Sigmoid colon (tissue), 3 donors: Measurements from ENCODE around the gene PLSCR3.

ENCODE experiments used
- POLR2A ChIP-seq, 2 donors: fragments of 450-650 bp; IDR thresholded peaks; one replicate each; pipeline ENCODE4 v1.6.1; 2016; ENCODE audit warnings: antibody characterized with exemption in 2 of 2, mild to moderate bottlenecking in 2 of 2, moderate library complexity in 2 of 2
- TF ChIP-seq, protein P1 (sequence below), 4 experiments: fragments of 450-650 bp in 3 of 4; fragments of 200-600 bp in 1 of 4; IDR thresholded peaks; one replicate each; pipeline ENCODE4 v1.5.1; 2016 to 2019; ENCODE audit warnings: antibody characterized with exemption in 4 of 4, mild to moderate bottlenecking in 3 of 4, moderate library complexity in 2 of 4

DNA sequence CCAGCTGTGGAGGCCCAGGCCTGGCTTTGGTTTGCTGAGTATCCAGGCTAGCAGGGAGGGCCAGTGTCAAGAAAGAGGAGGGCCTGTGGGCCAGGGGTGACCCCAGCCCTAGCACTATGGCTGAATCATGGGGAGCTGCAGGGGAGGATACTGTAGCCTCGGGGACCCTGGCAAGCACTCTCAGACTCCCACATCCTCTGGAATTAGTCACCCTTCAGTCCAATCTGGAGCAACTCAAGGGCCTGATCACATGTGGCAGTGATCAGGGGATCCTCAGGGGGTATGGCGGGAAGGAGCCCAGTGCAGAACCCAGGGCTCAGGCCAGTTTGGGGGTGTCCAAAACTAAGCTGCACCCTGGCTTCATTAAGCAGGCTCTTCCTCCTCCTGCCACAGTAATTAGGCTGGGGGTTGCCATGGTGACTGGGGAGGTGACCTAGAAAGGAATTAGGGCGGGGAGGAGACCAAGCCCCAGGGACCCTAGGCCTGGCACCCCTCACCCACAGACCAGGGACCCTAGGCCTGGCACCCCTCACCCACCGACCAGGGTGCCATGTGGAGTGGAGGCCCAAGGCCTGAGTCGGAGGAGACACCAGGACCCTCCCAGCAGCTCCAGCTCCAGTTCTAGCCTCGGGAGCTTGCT lies 19.1 kb upstream of the PLSCR3 start:
- TF ChIP-seq, protein P1, sequence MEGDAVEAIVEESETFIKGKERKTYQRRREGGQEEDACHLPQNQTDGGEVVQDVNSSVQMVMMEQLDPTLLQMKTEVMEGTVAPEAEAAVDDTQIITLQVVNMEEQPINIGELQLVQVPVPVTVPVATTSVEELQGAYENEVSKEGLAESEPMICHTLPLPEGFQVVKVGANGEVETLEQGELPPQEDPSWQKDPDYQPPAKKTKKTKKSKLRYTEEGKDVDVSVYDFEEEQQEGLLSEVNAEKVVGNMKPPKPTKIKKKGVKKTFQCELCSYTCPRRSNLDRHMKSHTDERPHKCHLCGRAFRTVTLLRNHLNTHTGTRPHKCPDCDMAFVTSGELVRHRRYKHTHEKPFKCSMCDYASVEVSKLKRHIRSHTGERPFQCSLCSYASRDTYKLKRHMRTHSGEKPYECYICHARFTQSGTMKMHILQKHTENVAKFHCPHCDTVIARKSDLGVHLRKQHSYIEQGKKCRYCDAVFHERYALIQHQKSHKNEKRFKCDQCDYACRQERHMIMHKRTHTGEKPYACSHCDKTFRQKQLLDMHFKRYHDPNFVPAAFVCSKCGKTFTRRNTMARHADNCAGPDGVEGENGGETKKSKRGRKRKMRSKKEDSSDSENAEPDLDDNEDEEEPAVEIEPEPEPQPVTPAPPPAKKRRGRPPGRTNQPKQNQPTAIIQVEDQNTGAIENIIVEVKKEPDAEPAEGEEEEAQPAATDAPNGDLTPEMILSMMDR (IDR thresholded peaks at IDR 0.05), result no peak
- TF ChIP-seq POLR2A (IDR thresholded peaks at IDR 0.05), result no peak
